Measurements from ENCODE around the gene PLEKHG3.

DNA sequence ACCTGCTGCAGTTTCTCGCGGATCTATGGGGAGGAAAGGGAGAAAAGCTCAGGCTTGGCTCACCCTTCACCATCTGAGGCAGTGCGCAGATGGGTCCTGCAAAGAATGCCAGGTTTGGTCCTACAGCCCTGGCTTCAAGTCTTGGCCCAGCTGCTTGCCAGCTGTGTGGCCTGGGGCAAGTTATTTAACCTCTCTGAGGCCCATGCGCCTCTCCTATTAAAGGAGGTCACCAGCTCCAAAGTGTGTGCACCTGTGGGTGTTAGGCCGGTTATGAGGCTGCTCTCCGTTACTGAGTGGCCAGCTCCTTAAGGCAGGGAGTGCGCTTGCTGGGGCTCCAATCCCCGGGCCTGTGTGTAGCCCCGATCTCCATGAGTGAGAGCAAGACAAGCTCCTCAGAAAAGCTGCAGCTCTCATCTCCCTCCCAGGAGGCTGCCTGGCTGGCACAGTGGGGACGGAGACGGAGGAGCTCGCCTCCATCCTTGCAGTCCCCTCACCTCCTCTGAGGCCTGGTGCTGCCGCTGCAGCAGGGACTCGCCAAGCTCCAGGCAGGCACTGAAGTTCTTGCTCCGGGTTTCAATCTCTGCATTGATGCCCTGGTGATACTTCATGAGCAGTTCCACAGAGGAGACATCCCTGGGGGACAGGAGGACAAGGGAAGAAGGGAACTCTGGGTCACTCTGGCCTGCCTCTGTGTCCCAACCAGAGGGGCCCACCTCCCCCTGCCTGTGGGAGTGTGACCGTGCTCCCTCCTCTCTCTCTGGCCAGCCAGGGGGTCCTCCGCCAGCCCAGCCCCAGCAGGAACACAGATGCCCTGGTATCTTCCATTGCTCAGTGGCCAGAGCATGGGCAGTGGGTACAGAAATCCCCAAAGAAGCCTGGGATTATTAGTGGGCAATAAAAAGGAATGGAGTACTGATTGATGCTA is 65.1 kb downstream of the PLEKHG3 start:
- TF ChIP-seq, protein P1, sequence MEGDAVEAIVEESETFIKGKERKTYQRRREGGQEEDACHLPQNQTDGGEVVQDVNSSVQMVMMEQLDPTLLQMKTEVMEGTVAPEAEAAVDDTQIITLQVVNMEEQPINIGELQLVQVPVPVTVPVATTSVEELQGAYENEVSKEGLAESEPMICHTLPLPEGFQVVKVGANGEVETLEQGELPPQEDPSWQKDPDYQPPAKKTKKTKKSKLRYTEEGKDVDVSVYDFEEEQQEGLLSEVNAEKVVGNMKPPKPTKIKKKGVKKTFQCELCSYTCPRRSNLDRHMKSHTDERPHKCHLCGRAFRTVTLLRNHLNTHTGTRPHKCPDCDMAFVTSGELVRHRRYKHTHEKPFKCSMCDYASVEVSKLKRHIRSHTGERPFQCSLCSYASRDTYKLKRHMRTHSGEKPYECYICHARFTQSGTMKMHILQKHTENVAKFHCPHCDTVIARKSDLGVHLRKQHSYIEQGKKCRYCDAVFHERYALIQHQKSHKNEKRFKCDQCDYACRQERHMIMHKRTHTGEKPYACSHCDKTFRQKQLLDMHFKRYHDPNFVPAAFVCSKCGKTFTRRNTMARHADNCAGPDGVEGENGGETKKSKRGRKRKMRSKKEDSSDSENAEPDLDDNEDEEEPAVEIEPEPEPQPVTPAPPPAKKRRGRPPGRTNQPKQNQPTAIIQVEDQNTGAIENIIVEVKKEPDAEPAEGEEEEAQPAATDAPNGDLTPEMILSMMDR (IDR thresholded peaks at IDR 0.05; ENCODE audit: low read length) = no peak
- no peak for TF ChIP-seq EZH2 (optimal IDR thresholded peaks at IDR 0.05; ENCODE audit: low read depth, low read length)

Data from MM.1S (cell line).